Osteoblast (primary cell): ENCODE data around the gene ASGR1. TPM values are rescaled to one million over a fixed set of nuclear protein-coding genes. Genes with fewer than 3 reads are reported as not detected.

ENCODE experiments used
- DNase-seq: peaks from one replicate; pipeline ENCODE4 v3.0.0; 2011; ENCODE audit warnings: low spot score, mixed read lengths; ENCODE audit not compliant: insufficient read length; ENCODE audit errors: missing footprints
- H2AFZ ChIP-seq: 2 replicates; pipeline ENCODE4 v1.6.0; 2011; ENCODE audit warnings: mild to moderate bottlenecking, low read length
- H3K27ac ChIP-seq: 2 replicates; pipeline ENCODE4 v1.5.1; 2011; ENCODE audit warnings: mild to moderate bottlenecking, low read depth, low read length, moderate library complexity
- H3K27me3 ChIP-seq: 2 replicates; pipeline ENCODE4 v1.6.0; 2012; ENCODE audit warnings: mild to moderate bottlenecking, control low read depth, inconsistent platforms, low read length, moderate library complexity; ENCODE audit not compliant: insufficient read depth
- H3K36me3 ChIP-seq: 2 replicates; pipeline ENCODE4 v1.5.1; 2011; ENCODE audit warnings: mild to moderate bottlenecking, low read length, control low read depth, moderate library complexity; ENCODE audit not compliant: insufficient read depth
- H3K4me1 ChIP-seq: 2 replicates; pipeline ENCODE4 v1.5.1; 2011; ENCODE audit warnings: mild to moderate bottlenecking, low read length, control low read depth, moderate library complexity; ENCODE audit not compliant: insufficient read depth
- H3K4me2 ChIP-seq: 2 replicates; pipeline ENCODE4 v1.6.0; 2011; ENCODE audit warnings: mild to moderate bottlenecking, low read length; ENCODE audit not compliant: insufficient read depth
- H3K4me3 ChIP-seq: fragments of 200-600 bp; sonication (generic); 3 replicates; pipeline ENCODE4 v1.5.1; 2012; ENCODE audit warnings: mild to moderate bottlenecking, low read length, inconsistent platforms; ENCODE audit not compliant: insufficient read depth
- H3K79me2 ChIP-seq: 2 replicates; pipeline ENCODE4 v1.6.0; 2012; ENCODE audit warnings: mild to moderate bottlenecking, low read length, control low read depth, inconsistent platforms; ENCODE audit not compliant: insufficient read depth
- H3K9me3 ChIP-seq: 2 replicates; pipeline ENCODE4 v1.5.1; 2011; ENCODE audit warnings: low read depth, low read length, control low read depth
- H4K20me1 ChIP-seq: 2 replicates; pipeline ENCODE4 v1.6.0; 2012; ENCODE audit warnings: mild to moderate bottlenecking, low read length, control low read depth; ENCODE audit not compliant: insufficient read depth
- total RNA-seq: library from RNA; depleted of rRNA; stranded (reverse); fragments of >200 nt; gene quantifications from 2 replicates; pipeline ENCODE4 v1.2.3, GENCODE V29; 2012
- TF ChIP-seq, protein P1 (sequence below): IDR thresholded peaks from 2 replicates; pipeline ENCODE4 v1.5.1; 2011; ENCODE audit warnings: mild to moderate bottlenecking, low read depth, low read length, moderate library complexity; ENCODE audit errors: extremely low read depth

The ASGR1 gene
- total RNA-seq, 1 donor = 1.1 TPM

DNA sequence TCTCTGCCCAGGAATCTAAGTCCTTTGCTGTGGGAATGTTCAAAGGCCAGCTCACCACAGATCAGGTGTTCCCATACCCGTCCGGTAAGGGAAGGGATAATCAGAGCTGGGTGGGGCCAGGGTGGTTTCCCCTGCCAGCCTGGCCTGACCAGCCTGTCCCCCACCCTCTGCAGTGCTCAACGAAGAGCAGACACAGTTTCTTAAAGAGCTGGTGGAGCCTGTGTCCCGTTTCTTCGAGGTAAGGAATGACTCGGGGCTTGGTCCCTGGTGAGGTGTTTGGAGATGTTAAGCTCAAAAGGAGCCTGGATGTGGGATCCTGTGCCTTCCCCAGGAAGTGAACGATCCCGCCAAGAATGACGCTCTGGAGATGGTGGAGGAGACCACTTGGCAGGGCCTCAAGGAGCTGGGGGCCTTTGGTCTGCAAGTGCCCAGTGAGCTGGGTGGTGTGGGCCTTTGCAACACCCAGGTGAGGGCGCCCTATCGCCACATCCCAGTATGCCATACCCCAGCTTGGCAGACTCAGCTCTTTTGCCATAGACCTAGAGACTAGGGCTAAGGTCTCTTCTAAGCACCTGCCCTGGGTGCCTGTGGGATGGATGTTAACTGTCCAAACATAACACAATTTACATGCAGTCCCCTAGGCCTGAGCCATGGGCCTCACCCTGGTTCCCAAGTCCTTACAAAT, 41.6 kb upstream of the ASGR1 start:
- Histone ChIP-seq H3K27me3 (no peaks in the 10 kb centered on the region), H3K4me2 (peak overlapping the region; percentile 99), H3K9me3 (no peaks in the 10 kb centered on the region), H3K36me3 (peaks cover 49% of the 10 kb centered on the region), H3K4me1 (peaks cover 42% of the 10 kb centered on the region), H3K27ac (peak overlapping the region; percentile 94), H2AFZ (no peak overlapping the region), H3K4me3 (peak overlapping the region; percentile 97), H4K20me1 (peaks cover 53% of the 10 kb centered on the region), H3K79me2 (peaks cover 49% of the 10 kb centered on the region)
- TF ChIP-seq, protein P1, sequence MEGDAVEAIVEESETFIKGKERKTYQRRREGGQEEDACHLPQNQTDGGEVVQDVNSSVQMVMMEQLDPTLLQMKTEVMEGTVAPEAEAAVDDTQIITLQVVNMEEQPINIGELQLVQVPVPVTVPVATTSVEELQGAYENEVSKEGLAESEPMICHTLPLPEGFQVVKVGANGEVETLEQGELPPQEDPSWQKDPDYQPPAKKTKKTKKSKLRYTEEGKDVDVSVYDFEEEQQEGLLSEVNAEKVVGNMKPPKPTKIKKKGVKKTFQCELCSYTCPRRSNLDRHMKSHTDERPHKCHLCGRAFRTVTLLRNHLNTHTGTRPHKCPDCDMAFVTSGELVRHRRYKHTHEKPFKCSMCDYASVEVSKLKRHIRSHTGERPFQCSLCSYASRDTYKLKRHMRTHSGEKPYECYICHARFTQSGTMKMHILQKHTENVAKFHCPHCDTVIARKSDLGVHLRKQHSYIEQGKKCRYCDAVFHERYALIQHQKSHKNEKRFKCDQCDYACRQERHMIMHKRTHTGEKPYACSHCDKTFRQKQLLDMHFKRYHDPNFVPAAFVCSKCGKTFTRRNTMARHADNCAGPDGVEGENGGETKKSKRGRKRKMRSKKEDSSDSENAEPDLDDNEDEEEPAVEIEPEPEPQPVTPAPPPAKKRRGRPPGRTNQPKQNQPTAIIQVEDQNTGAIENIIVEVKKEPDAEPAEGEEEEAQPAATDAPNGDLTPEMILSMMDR = peak; percentile 53
- peak; percentile 92 for DNase-seq

DNA sequence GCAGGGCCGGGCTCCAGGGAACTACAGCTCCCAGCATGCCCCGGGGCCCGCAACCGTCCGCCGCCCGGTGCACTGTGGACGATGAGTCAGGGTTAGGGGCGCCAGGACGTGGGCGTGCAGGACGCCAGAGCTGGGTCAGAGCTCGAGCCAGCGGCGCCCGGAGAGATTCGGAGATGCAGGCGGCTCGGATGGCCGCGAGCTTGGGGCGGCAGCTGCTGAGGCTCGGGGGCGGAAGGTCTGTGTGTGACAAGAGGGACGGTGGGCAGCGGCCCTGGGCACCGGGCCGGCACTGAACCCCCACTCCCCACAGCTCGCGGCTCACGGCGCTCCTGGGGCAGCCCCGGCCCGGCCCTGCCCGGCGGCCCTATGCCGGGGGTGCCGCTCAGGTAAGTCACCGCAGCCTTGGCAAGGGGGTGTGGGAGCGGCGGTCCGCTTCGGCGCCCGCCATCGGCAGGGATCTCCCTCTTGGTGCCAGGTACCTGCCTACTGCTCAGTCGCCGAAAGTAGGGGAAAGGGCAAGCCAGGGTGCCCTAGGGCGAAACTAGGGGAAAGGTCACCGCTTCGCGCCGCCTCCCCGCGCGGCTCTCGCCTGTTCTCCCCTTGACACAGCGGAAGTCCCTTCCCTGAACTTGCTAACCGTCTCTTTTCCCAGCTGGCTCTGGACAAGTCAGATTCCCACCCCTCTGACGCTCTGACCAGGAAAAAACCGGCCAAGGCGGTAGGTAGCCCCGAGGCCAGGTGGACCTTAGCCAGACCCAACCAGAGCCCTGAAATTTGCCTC, 40.8 kb upstream of the ASGR1 start, which contains the start of the genes ACADVL and DLG4:
TSS of gene ACADVL (plus strand) at position 127 of the 781 bp plus-strand sequence. CDS start at position 174, 47 bp downstream.
TSS of gene DLG4 (minus strand) at position 25 of the 781 bp plus-strand sequence.
- Histone ChIP-seq H3K4me1 (peaks cover 48% of the 10 kb centered on the region), H3K27ac (peak within 1 kb of the TSS; percentile 94), H3K4me3 (peak within 1 kb of the TSS; percentile 97), H4K20me1 (peaks cover 57% of the 10 kb centered on the region), H3K36me3 (peaks cover 42% of the 10 kb centered on the region), H2AFZ (peak within 1 kb of the TSS; percentile 89), H3K9me3 (no peaks in the 10 kb centered on the region), H3K79me2 (peaks cover 52% of the 10 kb centered on the region), H3K4me2 (peak within 1 kb of the TSS; percentile 99), H3K27me3 (no peaks in the 10 kb centered on the region)
- peak; percentile 99 for DNase-seq
- TF ChIP-seq, protein P1 = no peak

DNA sequence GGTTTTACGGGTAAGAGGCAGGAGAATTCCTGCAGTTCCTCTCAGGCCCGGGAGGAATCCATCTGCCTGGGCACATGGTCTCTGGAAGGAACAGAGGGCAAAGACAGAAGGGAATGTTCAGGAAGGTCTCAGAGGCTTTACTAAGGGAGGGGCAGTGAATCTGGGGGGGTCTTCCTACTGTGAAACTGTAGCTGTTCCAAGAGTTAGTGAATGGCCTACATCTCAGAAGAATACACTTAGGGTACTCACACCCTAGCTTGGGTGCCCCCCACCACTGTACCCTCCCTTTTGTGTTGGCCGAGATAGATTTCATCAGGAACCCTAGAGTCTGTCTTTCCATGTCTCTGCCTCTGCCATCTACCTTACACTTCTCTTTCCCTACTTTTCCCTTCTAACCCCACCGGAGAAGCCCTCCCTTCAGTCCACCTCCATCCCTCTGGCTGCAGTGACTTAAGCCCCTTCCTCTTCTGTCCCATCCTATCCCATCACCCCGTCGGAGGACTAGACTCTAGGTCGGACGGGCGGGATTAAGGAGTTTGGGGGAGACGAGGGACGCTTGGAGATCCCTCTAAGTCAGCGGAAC, 40.1 kb upstream of the ASGR1 start:
- Histone ChIP-seq H4K20me1 (peaks cover 60% of the 10 kb centered on the region), H3K4me2 (peak overlapping the region; percentile 99), H2AFZ (peak overlapping the region; percentile 89), H3K4me3 (peak overlapping the region; percentile 97), H3K4me1 (peaks cover 54% of the 10 kb centered on the region), H3K9me3 (no peaks in the 10 kb centered on the region), H3K27me3 (no peaks in the 10 kb centered on the region), H3K79me2 (peaks cover 54% of the 10 kb centered on the region), H3K27ac (peak overlapping the region; percentile 94), H3K36me3 (peaks cover 37% of the 10 kb centered on the region)
- DNase-seq = peak; percentile 90
- TF ChIP-seq, protein P1 = no peak
